ENCODE data around the gene USP3. TPM values are rescaled to one million over a fixed set of nuclear protein-coding genes. Genes with fewer than 3 reads are reported as not detected.

The USP3 gene
- total and polyA plus RNA-seq, 10 of the 15 experiments (the other 5 are each of a cell fraction or from before 2014, with no cell fraction given), result 23.8 to 64.5 (median 50.3) TPM

- TF ChIP-seq MEF2B (IDR thresholded peaks at IDR 0.05; ENCODE audit: partially characterized antibody, poor library complexity, severe bottlenecking), result peak; percentile 23
- peak; percentile 84 for TF ChIP-seq RUNX3 (IDR thresholded peaks at IDR 0.05; ENCODE audit: low read length)
- peak; percentile 72 for TF ChIP-seq NR2F1 (conservative IDR thresholded peaks at IDR 0.05)
- peak; percentile 72; the same call in 1 of the 2 replicates for TF ChIP-seq EED (IDR thresholded peaks at IDR 0.05; ENCODE audit: low read depth)
- peak; percentile 11; the same call in 1 of the 2 replicates for TF ChIP-seq GABPA (IDR thresholded peaks at IDR 0.05; ENCODE audit: low read depth)
- TF ChIP-seq EP300 (IDR thresholded peaks at IDR 0.05; ENCODE audit: borderline replicate concordance in 1 of 2, control insufficient read depth in 1 of 2, low read depth in 2 of 2, low read length in 2 of 2), result peak; percentile 71 to 75; a peak in 3 of 4 replicates
- 0 out of 2 replicates have a peak, but pooled peaks have one; percentile 43 for TF ChIP-seq FOXM1 (IDR thresholded peaks at IDR 0.05; ENCODE audit: low read depth, low read length)
- peak; percentile 56; the same call in 1 of the 2 replicates for TF ChIP-seq BMI1 (IDR thresholded peaks at IDR 0.05; ENCODE audit: borderline replicate concordance)
- TF ChIP-seq ATF7 (IDR thresholded peaks at IDR 0.05; ENCODE audit: low read depth), result peak; percentile 48
- TF ChIP-seq, protein P1, sequence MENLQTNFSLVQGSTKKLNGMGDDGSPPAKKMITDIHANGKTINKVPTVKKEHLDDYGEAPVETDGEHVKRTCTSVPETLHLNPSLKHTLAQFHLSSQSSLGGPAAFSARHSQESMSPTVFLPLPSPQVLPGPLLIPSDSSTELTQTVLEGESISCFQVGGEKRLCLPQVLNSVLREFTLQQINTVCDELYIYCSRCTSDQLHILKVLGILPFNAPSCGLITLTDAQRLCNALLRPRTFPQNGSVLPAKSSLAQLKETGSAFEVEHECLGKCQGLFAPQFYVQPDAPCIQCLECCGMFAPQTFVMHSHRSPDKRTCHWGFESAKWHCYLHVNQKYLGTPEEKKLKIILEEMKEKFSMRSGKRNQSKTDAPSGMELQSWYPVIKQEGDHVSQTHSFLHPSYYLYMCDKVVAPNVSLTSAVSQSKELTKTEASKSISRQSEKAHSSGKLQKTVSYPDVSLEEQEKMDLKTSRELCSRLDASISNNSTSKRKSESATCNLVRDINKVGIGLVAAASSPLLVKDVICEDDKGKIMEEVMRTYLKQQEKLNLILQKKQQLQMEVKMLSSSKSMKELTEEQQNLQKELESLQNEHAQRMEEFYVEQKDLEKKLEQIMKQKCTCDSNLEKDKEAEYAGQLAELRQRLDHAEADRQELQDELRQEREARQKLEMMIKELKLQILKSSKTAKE (IDR thresholded peaks at IDR 0.05; ENCODE audit: low read depth, poor library complexity, severe bottlenecking), result peak; percentile 78
- 0 out of 2 replicates have a peak, but pooled peaks have one; percentile 51 for TF ChIP-seq NBN (IDR thresholded peaks at IDR 0.05)
- TF ChIP-seq POLR2A (IDR thresholded peaks at IDR 0.05; ENCODE audit: low read depth, low read length), result no peak
- TF ChIP-seq, protein P2, sequence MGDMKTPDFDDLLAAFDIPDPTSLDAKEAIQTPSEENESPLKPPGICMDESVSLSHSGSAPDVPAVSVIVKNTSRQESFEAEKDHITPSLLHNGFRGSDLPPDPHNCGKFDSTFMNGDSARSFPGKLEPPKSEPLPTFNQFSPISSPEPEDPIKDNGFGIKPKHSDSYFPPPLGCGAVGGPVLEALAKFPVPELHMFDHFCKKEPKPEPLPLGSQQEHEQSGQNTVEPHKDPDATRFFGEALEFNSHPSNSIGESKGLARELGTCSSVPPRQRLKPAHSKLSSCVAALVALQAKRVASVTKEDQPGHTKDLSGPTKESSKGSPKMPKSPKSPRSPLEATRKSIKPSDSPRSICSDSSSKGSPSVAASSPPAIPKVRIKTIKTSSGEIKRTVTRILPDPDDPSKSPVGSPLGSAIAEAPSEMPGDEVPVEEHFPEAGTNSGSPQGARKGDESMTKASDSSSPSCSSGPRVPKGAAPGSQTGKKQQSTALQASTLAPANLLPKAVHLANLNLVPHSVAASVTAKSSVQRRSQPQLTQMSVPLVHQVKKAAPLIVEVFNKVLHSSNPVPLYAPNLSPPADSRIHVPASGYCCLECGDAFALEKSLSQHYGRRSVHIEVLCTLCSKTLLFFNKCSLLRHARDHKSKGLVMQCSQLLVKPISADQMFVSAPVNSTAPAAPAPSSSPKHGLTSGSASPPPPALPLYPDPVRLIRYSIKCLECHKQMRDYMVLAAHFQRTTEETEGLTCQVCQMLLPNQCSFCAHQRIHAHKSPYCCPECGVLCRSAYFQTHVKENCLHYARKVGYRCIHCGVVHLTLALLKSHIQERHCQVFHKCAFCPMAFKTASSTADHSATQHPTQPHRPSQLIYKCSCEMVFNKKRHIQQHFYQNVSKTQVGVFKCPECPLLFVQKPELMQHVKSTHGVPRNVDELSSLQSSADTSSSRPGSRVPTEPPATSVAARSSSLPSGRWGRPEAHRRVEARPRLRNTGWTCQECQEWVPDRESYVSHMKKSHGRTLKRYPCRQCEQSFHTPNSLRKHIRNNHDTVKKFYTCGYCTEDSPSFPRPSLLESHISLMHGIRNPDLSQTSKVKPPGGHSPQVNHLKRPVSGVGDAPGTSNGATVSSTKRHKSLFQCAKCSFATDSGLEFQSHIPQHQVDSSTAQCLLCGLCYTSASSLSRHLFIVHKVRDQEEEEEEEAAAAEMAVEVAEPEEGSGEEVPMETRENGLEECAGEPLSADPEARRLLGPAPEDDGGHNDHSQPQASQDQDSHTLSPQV (IDR thresholded peaks at IDR 0.05), result peak; percentile 55; the same call in 1 of the 2 replicates
- TF ChIP-seq RELB (IDR thresholded peaks at IDR 0.05; ENCODE audit: low read depth), result peak; percentile 72
- TF ChIP-seq SPI1 (IDR thresholded peaks at IDR 0.05; ENCODE audit: borderline replicate concordance, insufficient read depth, low read depth, low read length), result peak; percentile 36; the same call in 1 of the 2 replicates
- peak; percentile 94 for TF ChIP-seq ZNF24 (IDR thresholded peaks at IDR 0.05)
- TF ChIP-seq RBBP5 (conservative IDR thresholded peaks at IDR 0.05), result no peak
- no peak for TF ChIP-seq CREB1 (IDR thresholded peaks at IDR 0.05; ENCODE audit: low read depth)
- TF ChIP-seq, protein P3, sequence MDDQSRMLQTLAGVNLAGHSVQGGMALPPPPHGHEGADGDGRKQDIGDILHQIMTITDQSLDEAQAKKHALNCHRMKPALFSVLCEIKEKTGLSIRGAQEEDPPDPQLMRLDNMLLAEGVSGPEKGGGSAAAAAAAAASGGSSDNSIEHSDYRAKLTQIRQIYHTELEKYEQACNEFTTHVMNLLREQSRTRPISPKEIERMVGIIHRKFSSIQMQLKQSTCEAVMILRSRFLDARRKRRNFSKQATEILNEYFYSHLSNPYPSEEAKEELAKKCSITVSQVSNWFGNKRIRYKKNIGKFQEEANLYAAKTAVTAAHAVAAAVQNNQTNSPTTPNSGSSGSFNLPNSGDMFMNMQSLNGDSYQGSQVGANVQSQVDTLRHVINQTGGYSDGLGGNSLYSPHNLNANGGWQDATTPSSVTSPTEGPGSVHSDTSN (IDR thresholded peaks at IDR 0.05; ENCODE audit: insufficient replicate concordance, low read depth, low read length), result no peak
- no peak for TF ChIP-seq STAT1 (conservative IDR thresholded peaks at IDR 0.05)
- peak; percentile 86 for TF ChIP-seq DPF2 (IDR thresholded peaks at IDR 0.05)
- TF ChIP-seq JUNB (IDR thresholded peaks at IDR 0.05), result peak; percentile 74
Measured at GRCh38 chr15:63483521-63484371, 20.6 kb upstream of the USP3 start (continued).
